ENCODE data around the gene CNGB1. TPM values are rescaled to one million over a fixed set of nuclear protein-coding genes. Genes with fewer than 3 reads are reported as not detected.

Gene CNGB1
- total and polyA plus RNA-seq, 2 of the 13 experiments (the other 11 are each of a cell fraction or from before 2014, with no cell fraction given) = 0.02 to 0.15 TPM

GRCh38 chr16:57893559-57894389 lies 77.2 kb downstream of the CNGB1 start (continued):
- TF ChIP-seq ELF4 (CRISPR knock-in tag; IDR thresholded peaks at IDR 0.05; ENCODE audit: borderline replicate concordance) (peak; percentile 86; the same call in 1 of the 2 replicates), GABPA (IDR thresholded peaks at IDR 0.05; ENCODE audit: low read depth, low read length) (no peak), GABPA (CRISPR knock-in tag; IDR thresholded peaks at IDR 0.05; ENCODE audit: low read depth) (peak; percentile 72), JUNB (CRISPR knock-in tag; IDR thresholded peaks at IDR 0.05; ENCODE audit: borderline replicate concordance) (peak; percentile 61; the same call in 1 of the 2 replicates), ZMYM4 (CRISPR knock-in tag; IDR thresholded peaks at IDR 0.05) (peak; percentile 20; the same call in 1 of the 2 replicates), TCF7 (IDR thresholded peaks at IDR 0.05; ENCODE audit: low read depth) (peak; percentile 82), ELF3 (CRISPR knock-in tag; IDR thresholded peaks at IDR 0.05) (peak; percentile 100), YEATS2 (CRISPR knock-in tag; IDR thresholded peaks at IDR 0.05; ENCODE audit: borderline replicate concordance) (no peak; the same call in 1 of the 2 replicates), BCL6 (CRISPR knock-in tag; IDR thresholded peaks at IDR 0.05) (peak; percentile 73), RELA (CRISPR knock-in tag; IDR thresholded peaks at IDR 0.05) (peak; percentile 100), CREB1 (IDR thresholded peaks at IDR 0.05) (peak; percentile 80), CREB1 (CRISPR knock-in tag; IDR thresholded peaks at IDR 0.05) (peak; percentile 83), NR2F1 (CRISPR knock-in tag; IDR thresholded peaks at IDR 0.05) (peak; percentile 23 to 82; a peak in 3 of 4 replicates), MED1 (CRISPR knock-in tag; IDR thresholded peaks at IDR 0.05) (peak; percentile 97)
- TF ChIP-seq, protein P1, sequence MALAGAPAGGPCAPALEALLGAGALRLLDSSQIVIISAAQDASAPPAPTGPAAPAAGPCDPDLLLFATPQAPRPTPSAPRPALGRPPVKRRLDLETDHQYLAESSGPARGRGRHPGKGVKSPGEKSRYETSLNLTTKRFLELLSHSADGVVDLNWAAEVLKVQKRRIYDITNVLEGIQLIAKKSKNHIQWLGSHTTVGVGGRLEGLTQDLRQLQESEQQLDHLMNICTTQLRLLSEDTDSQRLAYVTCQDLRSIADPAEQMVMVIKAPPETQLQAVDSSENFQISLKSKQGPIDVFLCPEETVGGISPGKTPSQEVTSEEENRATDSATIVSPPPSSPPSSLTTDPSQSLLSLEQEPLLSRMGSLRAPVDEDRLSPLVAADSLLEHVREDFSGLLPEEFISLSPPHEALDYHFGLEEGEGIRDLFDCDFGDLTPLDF (CRISPR knock-in tag; IDR thresholded peaks at IDR 0.05) = 0 out of 2 replicates have a peak, but pooled peaks have one; percentile 13
- TF ChIP-seq, protein P2, sequence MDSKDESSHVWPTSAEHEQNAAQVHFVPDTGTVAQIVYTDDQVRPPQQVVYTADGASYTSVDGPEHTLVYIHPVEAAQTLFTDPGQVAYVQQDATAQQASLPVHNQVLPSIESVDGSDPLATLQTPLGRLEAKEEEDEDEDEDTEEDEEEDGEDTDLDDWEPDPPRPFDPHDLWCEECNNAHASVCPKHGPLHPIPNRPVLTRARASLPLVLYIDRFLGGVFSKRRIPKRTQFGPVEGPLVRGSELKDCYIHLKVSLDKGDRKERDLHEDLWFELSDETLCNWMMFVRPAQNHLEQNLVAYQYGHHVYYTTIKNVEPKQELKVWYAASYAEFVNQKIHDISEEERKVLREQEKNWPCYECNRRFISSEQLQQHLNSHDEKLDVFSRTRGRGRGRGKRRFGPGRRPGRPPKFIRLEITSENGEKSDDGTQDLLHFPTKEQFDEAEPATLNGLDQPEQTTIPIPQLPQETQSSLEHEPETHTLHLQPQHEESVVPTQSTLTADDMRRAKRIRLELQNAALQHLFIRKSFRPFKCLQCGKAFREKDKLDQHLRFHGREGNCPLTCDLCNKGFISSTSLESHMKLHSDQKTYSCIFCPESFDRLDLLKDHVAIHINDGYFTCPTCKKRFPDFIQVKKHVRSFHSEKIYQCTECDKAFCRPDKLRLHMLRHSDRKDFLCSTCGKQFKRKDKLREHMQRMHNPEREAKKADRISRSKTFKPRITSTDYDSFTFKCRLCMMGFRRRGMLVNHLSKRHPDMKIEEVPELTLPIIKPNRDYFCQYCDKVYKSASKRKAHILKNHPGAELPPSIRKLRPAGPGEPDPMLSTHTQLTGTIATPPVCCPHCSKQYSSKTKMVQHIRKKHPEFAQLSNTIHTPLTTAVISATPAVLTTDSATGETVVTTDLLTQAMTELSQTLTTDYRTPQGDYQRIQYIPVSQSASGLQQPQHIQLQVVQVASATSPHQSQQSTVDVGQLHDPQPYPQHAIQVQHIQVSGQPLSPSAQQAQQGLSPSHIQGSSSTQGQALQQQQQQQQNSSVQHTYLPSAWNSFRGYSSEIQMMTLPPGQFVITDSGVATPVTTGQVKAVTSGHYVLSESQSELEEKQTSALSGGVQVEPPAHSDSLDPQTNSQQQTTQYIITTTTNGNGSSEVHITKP (CRISPR knock-in tag; IDR thresholded peaks at IDR 0.05; ENCODE audit: low read depth) = 0 out of 2 replicates have a peak, but pooled peaks have one; percentile 13
- TF ChIP-seq, protein P3, sequence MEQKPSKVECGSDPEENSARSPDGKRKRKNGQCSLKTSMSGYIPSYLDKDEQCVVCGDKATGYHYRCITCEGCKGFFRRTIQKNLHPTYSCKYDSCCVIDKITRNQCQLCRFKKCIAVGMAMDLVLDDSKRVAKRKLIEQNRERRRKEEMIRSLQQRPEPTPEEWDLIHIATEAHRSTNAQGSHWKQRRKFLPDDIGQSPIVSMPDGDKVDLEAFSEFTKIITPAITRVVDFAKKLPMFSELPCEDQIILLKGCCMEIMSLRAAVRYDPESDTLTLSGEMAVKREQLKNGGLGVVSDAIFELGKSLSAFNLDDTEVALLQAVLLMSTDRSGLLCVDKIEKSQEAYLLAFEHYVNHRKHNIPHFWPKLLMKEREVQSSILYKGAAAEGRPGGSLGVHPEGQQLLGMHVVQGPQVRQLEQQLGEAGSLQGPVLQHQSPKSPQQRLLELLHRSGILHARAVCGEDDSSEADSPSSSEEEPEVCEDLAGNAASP (CRISPR knock-in tag; IDR thresholded peaks at IDR 0.05; ENCODE audit: borderline replicate concordance) = peak; percentile 79; the same call in 1 of the 2 replicates

All from HepG2 (cell line).